ENCODE measurements around the gene AGK.

- TF ChIP-seq EZH2 (IDR thresholded peaks at IDR 0.05; ENCODE audit: borderline replicate concordance, insufficient read depth, low read depth, low read length, poor library complexity, severe bottlenecking) (no peak), CTCF (IDR thresholded peaks at IDR 0.05) (no peak)
Measured at GRCh38 chr7:141590071-141590470, 38.9 kb downstream of the AGK start.
